Activated CD8-positive, alpha-beta T cell treated with anti-CD3 and anti-CD28 coated beads, Interleukin-2, amount 10 ng/mL, durations not matched to agents 7 days and 5 days (primary cell): ENCODE data around the gene ZNRF1. TPM values are rescaled to one million over a fixed set of nuclear protein-coding genes. Genes with fewer than 3 reads are reported as not detected.

Source experiments
- ATAC-seq: fragments of 150-1000 bp; cut with Tn5 transposase; one replicate; pipeline ENCODE4 v1.10.0; 2021; ENCODE audit warnings: moderate library complexity
- CTCF ChIA-PET: fragments of 350-600 bp; sonication (Branson Sonifier 250); formaldehyde crosslinking; loops from one replicate; lab custom pipeline; 2021; ENCODE audit warnings: antibody characterized with exemption; lab: Charles Lee
- POLR2A ChIA-PET: fragments of 350-600 bp; sonication (Branson Sonifier 250); formaldehyde crosslinking; loops from one replicate; lab custom pipeline; 2021; ENCODE audit warnings: antibody characterized with exemption; lab: Charles Lee
- DNase-seq: peaks from one replicate; pipeline ENCODE4 v3.0.0-alpha.2; 2020
- H3K27ac Mint-ChIP-seq: one replicate; pipeline ENCODE4 v1.8.0; 2021; ENCODE audit warnings: mild to moderate bottlenecking, mixed read lengths
- H3K27me3 Mint-ChIP-seq: one replicate; pipeline ENCODE4 v1.8.0; 2021; ENCODE audit warnings: low read depth, mixed read lengths
- H3K36me3 Mint-ChIP-seq: one replicate; pipeline ENCODE4 v1.8.0; 2021; ENCODE audit warnings: low read depth, mixed read lengths
- H3K4me1 Mint-ChIP-seq: one replicate; pipeline ENCODE4 v1.8.0; 2021; ENCODE audit warnings: low read depth, mixed read lengths
- H3K4me3 Mint-ChIP-seq: one replicate; pipeline ENCODE4 v1.8.0; 2021; ENCODE audit warnings: mild to moderate bottlenecking, mixed read lengths
- H3K9me3 Mint-ChIP-seq: one replicate; pipeline ENCODE4 v1.8.0; 2022; ENCODE audit warnings: mixed read lengths; ENCODE audit not compliant: insufficient read depth
- total RNA-seq, 2 experiments: library from RNA; stranded (reverse); gene quantifications; one replicate each; pipeline ENCODE4 v1.2.3, GENCODE V29; 2021

Gene ZNRF1
- total RNA-seq, 2 experiments from 2014 or later = 8.5 to 11.1 TPM

GRCh38 chr16:75045424-75045823, 46.6 kb downstream of the ZNRF1 start:
- no peak for ATAC-seq
- Mint-ChIP-seq H3K9me3 (no peaks in the 10 kb centered on the region), H3K4me1 (peaks cover 7% of the 10 kb centered on the region), H3K4me3 (no peak overlapping the region), H3K27me3 (no peaks in the 10 kb centered on the region), H3K36me3 (no peaks in the 10 kb centered on the region), H3K27ac (no peak overlapping the region)
- ChIA-PET POLR2A (no interaction called here), CTCF (no interaction called here)
- no peak for DNase-seq

- H3K27ac Mint-ChIP-seq = no peak overlapping the region
- ChIA-PET POLR2A (no interaction called here), CTCF (no interaction called here)
- H3K36me3 Mint-ChIP-seq = no peaks in the 10 kb centered on the region
- no peak for ATAC-seq
- no peak for DNase-seq
- H3K4me1 Mint-ChIP-seq = peaks cover 4% of the 10 kb centered on the region
- H3K4me3 Mint-ChIP-seq = no peak overlapping the region
- no peaks in the 10 kb centered on the region for H3K27me3 Mint-ChIP-seq
- no peaks in the 10 kb centered on the region for H3K9me3 Mint-ChIP-seq
These were observed 49.2 kb downstream of the ZNRF1 start for GRCh38 chr16:75048054-75048453.

GRCh38 chr16:75048530-75048929, 49.7 kb downstream of the ZNRF1 start:
- no peak overlapping the region for H3K27ac Mint-ChIP-seq
- ChIA-PET CTCF (no interaction called here), POLR2A (no interaction called here)
- H3K4me3 Mint-ChIP-seq = no peak overlapping the region
- H3K4me1 Mint-ChIP-seq = no peaks in the 10 kb centered on the region
- H3K27me3 Mint-ChIP-seq = no peaks in the 10 kb centered on the region
- no peaks in the 10 kb centered on the region for H3K36me3 Mint-ChIP-seq
- no peak for DNase-seq
- no peaks in the 10 kb centered on the region for H3K9me3 Mint-ChIP-seq
- ATAC-seq = no peak

- Mint-ChIP-seq H3K27ac (no peak overlapping the region), H3K27me3 (no peaks in the 10 kb centered on the region), H3K4me1 (no peaks in the 10 kb centered on the region), H3K36me3 (peaks cover 3% of the 10 kb centered on the region), H3K4me3 (no peak overlapping the region), H3K9me3 (no peaks in the 10 kb centered on the region)
- POLR2A ChIA-PET = no interaction called here
- CTCF ChIA-PET = no interaction called here
- ATAC-seq (no peak), DNase-seq (no peak)
These were observed 53.8 kb downstream of the ZNRF1 start for GRCh38 chr16:75052481-75053202.

GRCh38 chr16:75053791-75054555, 55.1 kb downstream of the ZNRF1 start:
- no peak for ATAC-seq
- CTCF ChIA-PET = no interaction called here
- H3K4me3 Mint-ChIP-seq = no peak overlapping the region
- no peak overlapping the region for H3K27ac Mint-ChIP-seq
- H3K4me1 Mint-ChIP-seq = no peaks in the 10 kb centered on the region
- no peaks in the 10 kb centered on the region for H3K27me3 Mint-ChIP-seq
- DNase-seq = no peak
- POLR2A ChIA-PET = no interaction called here
- H3K9me3 Mint-ChIP-seq = no peaks in the 10 kb centered on the region
- peaks cover 3% of the 10 kb centered on the region for H3K36me3 Mint-ChIP-seq

GRCh38 chr16:75054556-75054947, 55.7 kb downstream of the ZNRF1 start:
- no peaks in the 10 kb centered on the region for H3K9me3 Mint-ChIP-seq
- DNase-seq (no peak), ATAC-seq (no peak)
- H3K4me3 Mint-ChIP-seq = no peak overlapping the region
- no peak overlapping the region for H3K27ac Mint-ChIP-seq
- H3K36me3 Mint-ChIP-seq = peaks cover 3% of the 10 kb centered on the region
- no peaks in the 10 kb centered on the region for H3K27me3 Mint-ChIP-seq
- CTCF ChIA-PET = no interaction called here
- no peaks in the 10 kb centered on the region for H3K4me1 Mint-ChIP-seq
- POLR2A ChIA-PET = no interaction called here

GRCh38 chr16:75058806-75059205, 60.0 kb downstream of the ZNRF1 start:
- ChIA-PET CTCF (no interaction called here), POLR2A (no interaction called here)
- H3K27me3 Mint-ChIP-seq = no peaks in the 10 kb centered on the region
- no peak overlapping the region for H3K27ac Mint-ChIP-seq
- ATAC-seq = no peak
- H3K9me3 Mint-ChIP-seq = no peaks in the 10 kb centered on the region
- peaks cover 3% of the 10 kb centered on the region for H3K36me3 Mint-ChIP-seq
- no peak for DNase-seq
- no peak overlapping the region for H3K4me3 Mint-ChIP-seq
- peaks cover 9% of the 10 kb centered on the region for H3K4me1 Mint-ChIP-seq

- DNase-seq (no peak), ATAC-seq (no peak)
- Mint-ChIP-seq H3K27me3 (no peaks in the 10 kb centered on the region), H3K27ac (no peak overlapping the region), H3K9me3 (no peaks in the 10 kb centered on the region), H3K36me3 (peaks cover 3% of the 10 kb centered on the region), H3K4me3 (no peak overlapping the region), H3K4me1 (peaks cover 13% of the 10 kb centered on the region)
- ChIA-PET POLR2A (no interaction called here), CTCF (interaction anchor here (7.5 kb wide), 1 partner anchor 51 kb away, joined by 62 read pairs; no protein-coding TSS in a partner anchor)
These were observed 60.6 kb downstream of the ZNRF1 start for GRCh38 chr16:75059411-75059810.

GRCh38 chr16:75060723-75061122, 61.9 kb downstream of the ZNRF1 start:
- H3K27me3 Mint-ChIP-seq = no peaks in the 10 kb centered on the region
- no peak overlapping the region for H3K4me3 Mint-ChIP-seq
- H3K4me1 Mint-ChIP-seq = peaks cover 26% of the 10 kb centered on the region
- ATAC-seq (no peak), DNase-seq (no peak)
- peaks cover 3% of the 10 kb centered on the region for H3K36me3 Mint-ChIP-seq
- ChIA-PET POLR2A (no interaction called here), CTCF (interaction anchor here (7.5 kb wide), 1 partner anchor 50 kb away, joined by 62 read pairs; no protein-coding TSS in a partner anchor)
- H3K9me3 Mint-ChIP-seq = no peaks in the 10 kb centered on the region
- no peak overlapping the region for H3K27ac Mint-ChIP-seq

- H3K36me3 Mint-ChIP-seq = no peaks in the 10 kb centered on the region
- DNase-seq (no peak), ATAC-seq (no peak)
- H3K4me3 Mint-ChIP-seq = no peak overlapping the region
- no peaks in the 10 kb centered on the region for H3K27me3 Mint-ChIP-seq
- H3K27ac Mint-ChIP-seq = no peak overlapping the region
- peaks cover 29% of the 10 kb centered on the region for H3K4me1 Mint-ChIP-seq
- POLR2A ChIA-PET = interaction anchor here (1.0 kb wide), 1 partner anchor 32 kb away, joined by 4 read pairs; no protein-coding TSS in a partner anchor
- CTCF ChIA-PET = interaction anchor here (0.8 to 7.5 kb wide), 4 partner anchors 43 to 64 kb away, joined by 3 to 62 read pairs (median 3); no protein-coding TSS in a partner anchor
- H3K9me3 Mint-ChIP-seq = no peaks in the 10 kb centered on the region
These were observed 62.8 kb downstream of the ZNRF1 start for GRCh38 chr16:75061669-75062068.

GRCh38 chr16:75062135-75062975, 63.5 kb downstream of the ZNRF1 start:
- POLR2A ChIA-PET = no interaction called here
- Mint-ChIP-seq H3K9me3 (no peaks in the 10 kb centered on the region), H3K4me1 (peaks cover 34% of the 10 kb centered on the region), H3K4me3 (no peak overlapping the region), H3K36me3 (no peaks in the 10 kb centered on the region), H3K27ac (no peak overlapping the region), H3K27me3 (no peaks in the 10 kb centered on the region)
- CTCF ChIA-PET = interaction anchor here (0.6 to 7.5 kb wide), 5 partner anchors 36 to 296 kb away, joined by 3 to 62 read pairs (median 3); no protein-coding TSS in a partner anchor
- DNase-seq (no peak), ATAC-seq (no peak)
